Breast epithelium (tissue), 3 donors: Measurements from ENCODE around the gene HPS6.

Experiments used
- POLR2A ChIP-seq: fragments of 450-650 bp; IDR thresholded peaks from one replicate; pipeline ENCODE4 v1.6.1; 2016; ENCODE audit warnings: antibody characterized with exemption, mild to moderate bottlenecking, moderate library complexity
- TF ChIP-seq, protein P1 (sequence below), 3 donors: fragments of 450-650 bp; IDR thresholded peaks; one replicate each; pipeline ENCODE4 v1.5.1; 2016 to 2017; ENCODE audit warnings: antibody characterized with exemption in 3 of 3, mild to moderate bottlenecking in 3 of 3, moderate library complexity in 3 of 3

GRCh38 chr10:102066399-102067088 lies 1.4 kb downstream of the HPS6 start:
- TF ChIP-seq, protein P1, sequence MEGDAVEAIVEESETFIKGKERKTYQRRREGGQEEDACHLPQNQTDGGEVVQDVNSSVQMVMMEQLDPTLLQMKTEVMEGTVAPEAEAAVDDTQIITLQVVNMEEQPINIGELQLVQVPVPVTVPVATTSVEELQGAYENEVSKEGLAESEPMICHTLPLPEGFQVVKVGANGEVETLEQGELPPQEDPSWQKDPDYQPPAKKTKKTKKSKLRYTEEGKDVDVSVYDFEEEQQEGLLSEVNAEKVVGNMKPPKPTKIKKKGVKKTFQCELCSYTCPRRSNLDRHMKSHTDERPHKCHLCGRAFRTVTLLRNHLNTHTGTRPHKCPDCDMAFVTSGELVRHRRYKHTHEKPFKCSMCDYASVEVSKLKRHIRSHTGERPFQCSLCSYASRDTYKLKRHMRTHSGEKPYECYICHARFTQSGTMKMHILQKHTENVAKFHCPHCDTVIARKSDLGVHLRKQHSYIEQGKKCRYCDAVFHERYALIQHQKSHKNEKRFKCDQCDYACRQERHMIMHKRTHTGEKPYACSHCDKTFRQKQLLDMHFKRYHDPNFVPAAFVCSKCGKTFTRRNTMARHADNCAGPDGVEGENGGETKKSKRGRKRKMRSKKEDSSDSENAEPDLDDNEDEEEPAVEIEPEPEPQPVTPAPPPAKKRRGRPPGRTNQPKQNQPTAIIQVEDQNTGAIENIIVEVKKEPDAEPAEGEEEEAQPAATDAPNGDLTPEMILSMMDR (IDR thresholded peaks at IDR 0.05) = no peak
- TF ChIP-seq POLR2A = no peak
